Central memory CD8-positive, alpha-beta T cell (primary cell): ENCODE results near the gene TRPV3.
A peak's percentile ranks its signal among the peaks of the same experiment; 100 is the strongest.

Source experiments
- ATAC-seq: fragments of 150-1000 bp; cut with Tn5 transposase; replicated peaks from 2 replicates; pipeline ENCODE4 v1.10.0; 2022; ENCODE audit warnings: mild to moderate bottlenecking, moderate FRiP score, moderate number of reproducible peaks; ENCODE audit not compliant: poor library complexity, severe bottlenecking; ENCODE audit errors: extremely low read depth
- DNase-seq, 2 donors: peaks; one replicate each; pipeline ENCODE4 v3.0.0; 2021; ENCODE audit warnings: low spot score in 2 of 2
- H3K27ac Mint-ChIP-seq: one replicate; pipeline ENCODE4 v1.8.0; 2022; ENCODE audit warnings: low read depth, mild to moderate bottlenecking, moderate library complexity, mixed read lengths
- H3K27me3 Mint-ChIP-seq: one replicate; pipeline ENCODE4 v1.8.0; 2022; ENCODE audit warnings: mixed read lengths
- H3K36me3 Mint-ChIP-seq: one replicate; pipeline ENCODE4 v1.8.0; 2022; ENCODE audit warnings: mild to moderate bottlenecking, moderate library complexity, mixed read lengths; ENCODE audit not compliant: insufficient read depth
- H3K4me1 Mint-ChIP-seq: one replicate; pipeline ENCODE4 v1.8.0; 2022; ENCODE audit warnings: mixed read lengths
- H3K4me3 Mint-ChIP-seq: one replicate; pipeline ENCODE4 v1.8.0; 2022; ENCODE audit warnings: mild to moderate bottlenecking, moderate library complexity, mixed read lengths
- H3K9me3 Mint-ChIP-seq: one replicate; pipeline ENCODE4 v1.8.0; 2022; ENCODE audit warnings: mixed read lengths

TRPV3 gene

DNA sequence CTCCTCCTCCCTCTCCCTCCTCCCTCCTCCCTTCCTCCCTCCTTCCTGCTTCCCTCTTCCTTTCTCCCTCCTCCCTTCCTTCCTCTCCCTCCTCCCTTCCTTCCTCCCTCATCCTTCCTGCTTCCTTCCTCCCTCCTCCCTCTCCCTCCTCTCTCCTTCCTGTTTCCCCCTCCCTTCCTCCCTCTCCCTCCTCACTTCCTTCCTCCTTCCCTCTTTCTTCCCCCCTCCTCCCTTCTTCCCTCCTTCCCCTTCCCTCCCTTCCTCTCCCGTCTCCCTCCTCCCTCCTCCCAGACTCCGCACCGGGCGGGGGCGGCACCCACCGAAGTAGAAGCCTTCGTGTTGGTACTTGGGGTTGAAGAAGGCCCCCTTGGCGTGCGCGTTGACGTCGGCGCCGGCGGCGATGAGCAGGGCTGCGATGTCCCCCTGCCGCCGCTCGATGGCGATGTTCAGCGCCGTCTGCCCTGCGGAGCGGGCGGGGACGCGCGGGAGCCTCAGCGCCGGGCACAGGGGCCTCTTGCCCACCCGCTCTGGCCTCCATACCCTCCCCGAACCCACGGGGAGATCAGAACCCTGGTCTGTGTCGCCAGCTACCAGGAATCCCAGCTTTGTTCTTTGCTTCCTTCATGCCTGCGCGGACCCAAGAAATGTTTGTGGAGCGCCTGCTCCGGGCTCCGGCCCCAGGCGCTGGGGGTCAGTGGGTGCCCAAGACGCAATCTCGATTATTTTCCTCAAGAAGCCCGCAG is 22.2 kb downstream of the TRPV3 start:
- H3K4me3 Mint-ChIP-seq: peak overlapping the region; percentile 37
- no peaks in the 10 kb centered on the region for H3K4me1 Mint-ChIP-seq
- DNase-seq (peak; percentile 26 to 27), ATAC-seq (peak; percentile 75)
- no peaks in the 10 kb centered on the region for H3K9me3 Mint-ChIP-seq
- H3K27me3 Mint-ChIP-seq: peaks cover 22% of the 10 kb centered on the region
- peaks cover 2% of the 10 kb centered on the region for H3K36me3 Mint-ChIP-seq
- peak overlapping the region; percentile 25 for H3K27ac Mint-ChIP-seq

DNA sequence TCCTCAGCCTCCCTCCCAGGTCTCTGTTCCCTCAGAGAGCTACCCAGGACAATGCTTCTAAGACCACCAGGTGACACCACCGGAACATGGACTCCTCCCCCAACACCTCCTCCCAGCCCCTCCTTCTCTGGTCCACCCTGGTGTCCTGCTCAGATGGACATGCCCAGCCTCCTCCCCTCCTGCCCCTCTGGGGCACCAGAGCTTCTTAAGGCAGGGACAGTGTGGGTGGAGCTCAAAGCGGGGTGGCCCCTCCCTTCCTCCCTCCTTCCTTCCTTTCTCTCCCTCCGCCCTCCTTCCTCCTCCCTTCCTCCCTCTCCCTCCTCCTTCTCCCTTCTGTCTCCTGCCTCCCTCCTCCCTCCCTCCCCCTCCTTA is 22.7 kb downstream of the TRPV3 start:
- Mint-ChIP-seq H3K36me3 (peaks cover 2% of the 10 kb centered on the region), H3K9me3 (no peaks in the 10 kb centered on the region), H3K4me3 (no peak overlapping the region), H3K27ac (peak overlapping the region; percentile 25), H3K27me3 (peaks cover 22% of the 10 kb centered on the region), H3K4me1 (no peaks in the 10 kb centered on the region)
- ATAC-seq: no peak
- no peak for DNase-seq

DNA sequence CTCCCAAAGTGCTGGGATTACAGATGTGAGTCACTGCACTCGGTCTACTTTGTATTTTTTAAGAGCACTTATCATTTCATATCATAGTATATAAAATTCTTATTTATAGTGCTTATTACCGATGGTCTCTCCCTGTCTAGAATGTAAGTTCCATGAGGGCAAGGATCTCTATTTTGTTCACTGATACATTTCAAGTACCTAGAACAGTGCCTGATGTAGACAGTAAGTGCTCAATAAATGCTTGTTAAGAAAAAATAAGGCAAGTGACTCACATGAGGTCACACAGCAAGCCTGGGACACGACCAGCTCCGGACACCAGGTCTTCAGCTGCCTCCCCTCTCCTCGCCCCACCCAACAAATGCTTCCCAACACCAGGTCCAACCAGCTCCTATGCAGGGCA is 23.9 kb downstream of the TRPV3 start:
- peaks cover 22% of the 10 kb centered on the region for H3K27me3 Mint-ChIP-seq
- no peaks in the 10 kb centered on the region for H3K9me3 Mint-ChIP-seq
- peaks cover 2% of the 10 kb centered on the region for H3K36me3 Mint-ChIP-seq
- DNase-seq (no peak), ATAC-seq (no peak)
- no peak overlapping the region for H3K27ac Mint-ChIP-seq
- no peak overlapping the region for H3K4me3 Mint-ChIP-seq
- no peaks in the 10 kb centered on the region for H3K4me1 Mint-ChIP-seq

DNA sequence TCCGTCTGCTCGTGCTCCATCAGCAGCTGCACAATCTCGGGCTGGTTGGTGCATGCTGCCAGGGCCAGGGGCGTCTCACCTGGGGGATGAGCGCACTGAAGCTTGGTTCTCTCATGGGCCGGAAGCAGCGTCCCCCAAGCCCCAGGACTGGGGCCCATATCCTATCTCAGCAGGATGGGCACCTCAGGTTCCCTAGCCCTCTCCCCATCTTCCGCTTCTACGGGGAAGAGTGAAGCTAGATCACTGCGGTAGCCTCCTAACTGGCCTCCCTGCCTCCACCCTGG is 24.8 kb downstream of the TRPV3 start:
- no peaks in the 10 kb centered on the region for H3K4me1 Mint-ChIP-seq
- peaks cover 22% of the 10 kb centered on the region for H3K27me3 Mint-ChIP-seq
- H3K4me3 Mint-ChIP-seq: no peak overlapping the region
- H3K27ac Mint-ChIP-seq: no peak overlapping the region
- H3K36me3 Mint-ChIP-seq: peaks cover 2% of the 10 kb centered on the region
- ATAC-seq (no peak), DNase-seq (no peak)
- H3K9me3 Mint-ChIP-seq: no peaks in the 10 kb centered on the region

GRCh38 chr17:3532106-3532858 is 25.3 kb downstream of the TRPV3 start:
- Mint-ChIP-seq H3K4me1 (no peaks in the 10 kb centered on the region), H3K27ac (no peak overlapping the region), H3K4me3 (no peak overlapping the region), H3K9me3 (no peaks in the 10 kb centered on the region), H3K36me3 (peaks cover 2% of the 10 kb centered on the region), H3K27me3 (peaks cover 22% of the 10 kb centered on the region)
- ATAC-seq (no peak), DNase-seq (no peak)

DNA sequence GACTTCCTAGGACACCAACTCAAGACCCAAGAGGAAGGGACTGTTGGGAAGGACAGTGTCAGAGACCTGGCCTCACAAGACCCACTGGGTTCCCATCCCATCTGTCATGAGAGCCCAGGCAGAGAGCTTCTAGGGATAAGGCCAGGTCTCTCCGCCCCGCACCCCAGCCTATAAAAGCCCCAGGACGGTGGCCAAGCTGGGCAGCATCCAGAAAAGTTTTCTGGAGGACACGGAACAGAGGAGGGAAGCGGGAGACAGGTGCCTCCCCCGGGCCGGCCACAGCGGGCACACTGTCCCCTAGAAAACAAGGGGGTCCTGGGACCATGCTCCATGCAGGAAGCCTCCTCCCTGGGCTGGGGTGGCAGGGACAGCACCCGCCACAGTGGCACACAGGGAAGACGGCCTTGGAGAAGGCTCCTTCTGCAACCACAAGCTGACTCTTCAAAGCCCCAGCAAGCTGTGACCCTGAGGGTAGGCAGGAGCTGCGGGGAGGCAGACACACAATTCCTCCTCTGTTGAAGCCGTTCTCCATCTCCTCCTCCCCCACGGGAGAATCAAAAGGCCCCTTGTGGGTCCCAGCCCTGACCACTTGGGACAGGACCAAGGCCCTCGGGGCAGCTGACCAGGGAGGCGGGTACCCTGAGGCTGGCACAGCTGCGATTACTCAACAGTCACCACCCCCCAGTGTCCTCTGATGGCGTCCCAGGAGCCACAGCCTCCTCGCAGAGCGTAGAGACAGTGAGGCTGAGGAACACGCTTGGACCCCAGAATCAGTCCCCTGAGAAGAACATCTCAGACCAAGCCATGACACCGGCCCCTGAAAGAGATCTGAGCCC is 26.1 kb downstream of the TRPV3 start:
- H3K4me3 Mint-ChIP-seq: no peak overlapping the region
- peaks cover 2% of the 10 kb centered on the region for H3K36me3 Mint-ChIP-seq

DNA sequence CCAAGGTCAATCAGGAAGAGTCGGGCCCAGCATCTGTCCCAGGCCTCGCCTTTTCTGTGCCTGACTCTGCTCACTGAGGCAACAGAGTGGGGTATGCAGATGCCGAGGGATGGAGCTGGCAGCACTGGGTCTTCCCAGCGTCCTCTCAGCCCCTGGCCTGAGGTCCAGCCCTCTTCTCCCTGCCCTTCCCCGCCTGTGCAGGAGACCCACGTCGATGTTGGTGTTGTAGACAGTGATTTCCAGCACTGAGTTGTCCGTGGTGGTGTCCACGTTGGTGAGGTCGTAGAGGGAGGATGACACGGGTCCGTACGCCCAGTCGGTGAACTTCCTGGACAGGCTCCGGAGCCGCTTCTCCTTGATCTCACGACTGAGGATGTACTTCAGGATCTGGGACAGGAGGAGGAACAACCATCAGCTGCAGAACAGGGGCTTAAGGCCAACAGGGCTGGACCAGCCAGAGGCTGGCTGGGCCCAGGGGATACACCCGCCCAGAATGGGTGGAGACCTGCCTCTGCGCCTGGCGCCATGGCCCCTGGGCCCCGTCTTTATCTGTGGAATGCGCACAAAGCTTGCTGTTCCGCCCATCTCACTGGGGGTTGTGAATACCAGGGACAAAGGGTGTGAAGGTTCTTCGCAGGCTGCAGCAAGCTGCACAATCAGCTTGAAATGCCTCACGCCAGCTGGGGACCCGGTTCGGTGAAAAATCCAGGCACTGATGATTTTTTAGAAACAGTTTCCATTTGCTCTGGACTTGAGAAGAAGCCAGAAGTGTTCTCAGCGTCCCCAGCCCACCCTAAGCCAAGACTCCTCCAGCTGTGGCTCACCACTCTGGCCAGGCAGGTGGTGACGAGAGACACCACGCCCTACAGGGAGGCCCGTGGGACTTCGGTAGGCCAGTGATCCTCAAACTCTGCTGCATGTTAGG is 27.5 kb downstream of the TRPV3 start:
- H3K4me1 Mint-ChIP-seq: no peaks in the 10 kb centered on the region
- H3K9me3 Mint-ChIP-seq: no peaks in the 10 kb centered on the region
- ATAC-seq (no peak), DNase-seq (no peak)
- no peak overlapping the region for H3K27ac Mint-ChIP-seq
- H3K27me3 Mint-ChIP-seq: peaks cover 15% of the 10 kb centered on the region
- H3K36me3 Mint-ChIP-seq: no peaks in the 10 kb centered on the region
- no peak overlapping the region for H3K4me3 Mint-ChIP-seq

More for the DNA sequence above, 26.1 kb downstream of the TRPV3 start:
- ATAC-seq (no peak), DNase-seq (no peak)
- Mint-ChIP-seq H3K27me3 (peaks cover 22% of the 10 kb centered on the region), H3K9me3 (no peaks in the 10 kb centered on the region), H3K27ac (no peak overlapping the region), H3K4me1 (no peaks in the 10 kb centered on the region)

DNA sequence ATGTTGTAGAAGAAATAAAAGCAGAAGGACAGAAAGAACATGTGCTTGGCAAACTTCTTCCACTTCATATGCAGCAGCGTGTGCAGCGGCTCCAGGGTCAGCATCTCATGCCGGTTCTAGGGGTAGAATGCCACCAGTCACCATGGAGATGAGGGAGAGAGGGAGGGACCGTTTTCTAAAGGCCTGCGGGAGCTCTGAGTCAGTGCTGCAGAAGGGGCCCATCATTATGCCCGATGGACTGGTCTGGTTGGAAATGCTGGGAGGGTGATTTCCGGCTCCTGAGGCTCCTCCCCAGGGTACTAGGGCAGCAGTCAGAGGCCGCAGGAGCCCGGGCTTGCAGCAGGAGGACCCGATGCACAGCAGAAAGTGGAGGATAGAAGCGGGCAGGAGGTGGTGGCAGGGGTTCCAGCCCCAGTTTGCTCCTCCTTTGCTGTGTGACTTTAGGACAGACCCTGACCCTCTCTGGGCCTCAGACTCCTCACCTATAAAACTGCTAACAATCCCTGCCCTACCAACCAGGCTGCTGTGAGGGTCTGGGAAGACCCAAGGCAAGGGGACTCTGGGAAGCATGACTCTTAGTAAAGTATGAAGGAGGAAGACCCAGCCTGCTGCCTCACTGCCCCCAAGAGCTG is 28.6 kb downstream of the TRPV3 start:
- DNase-seq: no peak

GRCh38 chr17:3528403-3528851 is 29.2 kb downstream of the TRPV3 start:
- H3K27ac Mint-ChIP-seq: no peak overlapping the region
- no peaks in the 10 kb centered on the region for H3K36me3 Mint-ChIP-seq
- no peak for DNase-seq

More for the DNA sequence above, 28.6 kb downstream of the TRPV3 start:
- Mint-ChIP-seq H3K4me3 (no peak overlapping the region), H3K4me1 (no peaks in the 10 kb centered on the region), H3K36me3 (no peaks in the 10 kb centered on the region), H3K27me3 (peaks cover 15% of the 10 kb centered on the region), H3K27ac (no peak overlapping the region), H3K9me3 (no peaks in the 10 kb centered on the region)
- no peak for ATAC-seq

GRCh38 chr17:3527896-3528295 is 29.7 kb downstream of the TRPV3 start:
- H3K4me3 Mint-ChIP-seq: no peak overlapping the region
- no peak for DNase-seq
- no peak overlapping the region for H3K27ac Mint-ChIP-seq
- no peaks in the 10 kb centered on the region for H3K4me1 Mint-ChIP-seq
- H3K36me3 Mint-ChIP-seq: no peaks in the 10 kb centered on the region
- H3K9me3 Mint-ChIP-seq: no peaks in the 10 kb centered on the region
- no peak for ATAC-seq
- peaks cover 7% of the 10 kb centered on the region for H3K27me3 Mint-ChIP-seq

More at GRCh38 chr17:3528403-3528851, 29.2 kb downstream of the TRPV3 start:
- Mint-ChIP-seq H3K9me3 (no peaks in the 10 kb centered on the region), H3K27me3 (peaks cover 12% of the 10 kb centered on the region), H3K4me1 (no peaks in the 10 kb centered on the region), H3K4me3 (no peak overlapping the region)
- no peak for ATAC-seq

DNA sequence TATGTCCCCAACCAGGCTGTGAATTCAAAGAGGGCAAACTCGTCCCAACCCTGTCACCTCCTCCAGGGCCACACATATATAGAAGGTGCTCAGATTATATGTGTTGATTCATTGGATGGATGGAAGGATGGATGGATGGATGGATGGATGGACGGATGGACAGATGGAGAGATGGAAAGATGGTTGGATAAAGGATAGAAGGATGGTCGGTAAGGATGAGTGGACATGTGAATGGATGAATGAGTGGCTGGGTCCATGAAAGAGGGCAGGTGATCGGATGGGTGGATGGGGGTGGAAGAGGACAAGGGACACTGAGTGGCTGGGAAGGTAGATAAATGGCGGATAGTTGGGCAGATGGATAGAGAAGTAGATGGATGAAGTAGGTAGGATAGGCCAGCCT is 30.1 kb downstream of the TRPV3 start:
- Mint-ChIP-seq H3K4me3 (no peak overlapping the region), H3K9me3 (no peaks in the 10 kb centered on the region), H3K27me3 (peaks cover 2% of the 10 kb centered on the region), H3K27ac (no peak overlapping the region), H3K36me3 (no peaks in the 10 kb centered on the region), H3K4me1 (no peaks in the 10 kb centered on the region)
- no peak for ATAC-seq
- no peak for DNase-seq
